ENCODE data around the gene MIB2. TPM values are rescaled to one million over a fixed set of nuclear protein-coding genes. Genes with fewer than 3 reads are reported as not detected.

The MIB2 gene
- total RNA-seq (2022) (31.9 and 32.4 TPM in 2 replicates), Bru-seq, nascent RNA (percentile 40 among the genes with signal in this experiment), BruChase-seq, experiment 1, labeled RNA remaining after a 2-hour chase (percentile 46 among the genes with signal in this experiment), BruChase-seq, experiment 2, labeled RNA remaining after a 6-hour chase (percentile 54 among the genes with signal in this experiment)
- long read RNA-seq, partial matches to known transcripts = 19 of 42 reads
- long read RNA-seq, other reads (novel, unspliced or antisense) = 16 of 42 reads

DNA sequence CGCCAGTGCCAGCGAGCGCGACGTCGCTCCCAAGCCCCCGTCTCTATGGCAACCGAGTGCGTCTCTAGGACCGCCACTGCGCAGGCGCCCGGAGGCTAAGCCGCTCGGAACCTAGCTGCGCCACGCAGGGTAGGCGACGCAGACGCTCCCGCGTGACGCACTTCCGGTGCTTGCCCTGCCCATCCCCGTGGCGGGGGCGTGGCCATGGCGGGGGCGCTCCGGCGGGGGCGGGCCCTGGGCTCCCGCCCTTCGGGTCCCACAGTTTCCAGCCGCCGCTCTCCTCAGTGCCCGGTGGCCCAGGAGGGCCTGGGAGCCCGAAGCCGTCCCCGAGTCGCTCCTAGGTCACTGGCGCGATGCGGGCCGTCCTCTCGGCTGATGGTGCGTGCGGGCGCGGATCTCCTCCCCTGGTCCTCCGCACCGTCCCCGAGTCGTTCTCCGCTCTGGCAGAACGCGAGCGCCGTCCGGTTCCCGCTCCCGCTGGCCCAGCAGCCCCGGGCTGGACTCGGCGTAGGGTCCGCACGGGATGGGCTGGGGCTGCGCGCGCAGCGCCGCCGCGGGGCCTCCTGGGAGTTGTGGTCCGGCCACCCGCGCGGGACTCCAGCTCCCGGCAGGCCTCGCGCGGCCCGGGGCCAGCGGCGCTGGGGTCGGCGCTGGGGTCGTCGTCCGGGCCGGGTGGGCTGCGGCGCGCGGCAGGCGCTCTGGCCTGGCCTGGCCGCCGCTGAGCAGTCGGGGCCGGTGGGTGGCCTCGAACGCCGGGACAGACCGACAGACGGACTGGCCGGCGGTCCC, at the start of gene MIB2:
Gene MIB2 (plus strand): TSS at position 245 of the 789 bp plus-strand sequence. CDS start 7,953 bp downstream, outside the sequence.
- ChIA-PET POLR2A (interaction anchor here (0.5 to 1.1 kb wide), 3 partner anchors 90 to 240 kb away, joined by 4 to 6 read pairs (median 6); partner anchors contain the start of gene AURKAIP1), CTCF (no interaction called here)
- Histone ChIP-seq H3K4me3 (ENCODE audit: low read depth, low read length) (peak within 1 kb of the TSS; percentile 70), H3K27me3 (replicated peaks; ENCODE audit: control insufficient read depth, insufficient read depth, low read length) (no peaks in the 10 kb centered on the region), H3K9me3 (no peaks in the 10 kb centered on the region), H3K36me3 (ENCODE audit: control insufficient read depth, insufficient read depth, low read length) (no peaks in the 10 kb centered on the region), H3K4me1 (0 out of 2 replicates have a peak, but pooled peaks cover 9% of the 10 kb centered on the region)
- TF ChIP-seq, protein P1, sequence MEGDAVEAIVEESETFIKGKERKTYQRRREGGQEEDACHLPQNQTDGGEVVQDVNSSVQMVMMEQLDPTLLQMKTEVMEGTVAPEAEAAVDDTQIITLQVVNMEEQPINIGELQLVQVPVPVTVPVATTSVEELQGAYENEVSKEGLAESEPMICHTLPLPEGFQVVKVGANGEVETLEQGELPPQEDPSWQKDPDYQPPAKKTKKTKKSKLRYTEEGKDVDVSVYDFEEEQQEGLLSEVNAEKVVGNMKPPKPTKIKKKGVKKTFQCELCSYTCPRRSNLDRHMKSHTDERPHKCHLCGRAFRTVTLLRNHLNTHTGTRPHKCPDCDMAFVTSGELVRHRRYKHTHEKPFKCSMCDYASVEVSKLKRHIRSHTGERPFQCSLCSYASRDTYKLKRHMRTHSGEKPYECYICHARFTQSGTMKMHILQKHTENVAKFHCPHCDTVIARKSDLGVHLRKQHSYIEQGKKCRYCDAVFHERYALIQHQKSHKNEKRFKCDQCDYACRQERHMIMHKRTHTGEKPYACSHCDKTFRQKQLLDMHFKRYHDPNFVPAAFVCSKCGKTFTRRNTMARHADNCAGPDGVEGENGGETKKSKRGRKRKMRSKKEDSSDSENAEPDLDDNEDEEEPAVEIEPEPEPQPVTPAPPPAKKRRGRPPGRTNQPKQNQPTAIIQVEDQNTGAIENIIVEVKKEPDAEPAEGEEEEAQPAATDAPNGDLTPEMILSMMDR (IDR thresholded peaks at IDR 0.05; ENCODE audit: insufficient read depth in 1 of 2, low read depth in 1 of 2, low read length in 1 of 2, severe bottlenecking in 1 of 2, unreplicated experiment in 1 of 2) = no peak
- H3K27ac Mint-ChIP-seq (ENCODE audit: unreplicated experiment) = peak within 1 kb of the TSS; percentile 97
- intact Hi-C loops (cut with micrococcal nuclease; ENCODE audit: unreplicated experiment) = no loop called here
- peak within 1 kb of the TSS; percentile 89 for H3K4me3 Mint-ChIP-seq (ENCODE audit: unreplicated experiment)
- DNase-seq = peak; percentile 95 to 97
- no TSS peak for BruUV-seq (replicated peaks)
- H3K36me3 Mint-ChIP-seq (ENCODE audit: insufficient read depth, unreplicated experiment) = peaks cover 28% of the 10 kb centered on the region
- no peaks in the 10 kb centered on the region for H3K9me3 Mint-ChIP-seq (ENCODE audit: unreplicated experiment)
- H3K27me3 Mint-ChIP-seq (ENCODE audit: insufficient read depth, unreplicated experiment) = no peaks in the 10 kb centered on the region
- H3K4me1 Mint-ChIP-seq (ENCODE audit: low read depth, unreplicated experiment) = peaks cover 7% of the 10 kb centered on the region

DNA sequence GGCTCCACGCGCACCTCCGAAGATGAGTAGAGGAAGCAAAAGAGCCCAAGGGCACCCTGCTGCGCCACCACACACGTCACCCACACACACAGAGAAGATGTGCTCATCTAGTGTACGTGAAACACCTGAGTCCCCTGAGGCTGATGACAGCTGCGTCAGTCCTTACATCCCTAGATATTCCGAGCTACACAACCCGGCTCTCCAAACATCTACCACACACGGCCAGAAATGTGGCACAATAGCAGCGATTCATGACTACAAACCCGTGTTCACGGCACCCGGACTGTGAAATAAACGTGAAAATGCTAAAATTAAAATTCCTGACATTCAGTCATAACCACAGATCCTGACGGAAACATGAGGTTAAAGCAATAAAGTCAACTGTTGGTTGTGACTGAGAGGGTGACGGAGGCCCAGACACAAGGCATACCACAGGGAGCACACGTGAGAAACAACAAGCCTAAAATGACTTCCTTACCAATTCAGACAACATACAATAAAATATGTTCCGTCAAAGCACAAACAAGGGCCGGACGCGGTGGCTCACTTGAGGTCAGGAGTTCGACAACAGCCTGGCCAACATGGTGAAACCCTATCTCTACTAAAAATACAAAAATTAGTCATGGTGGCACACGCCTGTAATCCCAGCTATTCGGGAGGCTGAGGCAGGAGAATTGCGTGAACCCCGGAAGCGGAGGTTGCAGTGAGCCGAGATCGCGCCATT, 48.0 kb upstream of the MIB2 start:
- no TSS peak for BruUV-seq (replicated peaks)
- Mint-ChIP-seq H3K4me1 (ENCODE audit: low read depth, unreplicated experiment) (no peaks in the 10 kb centered on the region), H3K27me3 (ENCODE audit: insufficient read depth, unreplicated experiment) (no peaks in the 10 kb centered on the region), H3K27ac (ENCODE audit: unreplicated experiment) (no peak overlapping the region), H3K9me3 (ENCODE audit: unreplicated experiment) (no peaks in the 10 kb centered on the region), H3K4me3 (ENCODE audit: unreplicated experiment) (no peak overlapping the region), H3K36me3 (ENCODE audit: insufficient read depth, unreplicated experiment) (peaks cover 68% of the 10 kb centered on the region)
- intact Hi-C loops (cut with micrococcal nuclease; ENCODE audit: unreplicated experiment) = no loop called here
- Histone ChIP-seq H3K9me3 (no peaks in the 10 kb centered on the region), H3K4me1 (no peaks in the 10 kb centered on the region), H3K4me3 (ENCODE audit: low read depth, low read length) (no peak overlapping the region), H3K27me3 (replicated peaks; ENCODE audit: control insufficient read depth, insufficient read depth, low read length) (no peaks in the 10 kb centered on the region), H3K36me3 (ENCODE audit: control insufficient read depth, insufficient read depth, low read length) (no peaks in the 10 kb centered on the region)
- POLR2A ChIA-PET = interaction anchor here (0.6 kb wide), 1 partner anchor 63 kb away, joined by 4 read pairs; no protein-coding TSS in a partner anchor
- DNase-seq = no peak
- TF ChIP-seq, protein P1 (IDR thresholded peaks at IDR 0.05; ENCODE audit: insufficient read depth in 1 of 2, low read depth in 1 of 2, low read length in 1 of 2, severe bottlenecking in 1 of 2, unreplicated experiment in 1 of 2) = no peak
- CTCF ChIA-PET = no interaction called here

DNA sequence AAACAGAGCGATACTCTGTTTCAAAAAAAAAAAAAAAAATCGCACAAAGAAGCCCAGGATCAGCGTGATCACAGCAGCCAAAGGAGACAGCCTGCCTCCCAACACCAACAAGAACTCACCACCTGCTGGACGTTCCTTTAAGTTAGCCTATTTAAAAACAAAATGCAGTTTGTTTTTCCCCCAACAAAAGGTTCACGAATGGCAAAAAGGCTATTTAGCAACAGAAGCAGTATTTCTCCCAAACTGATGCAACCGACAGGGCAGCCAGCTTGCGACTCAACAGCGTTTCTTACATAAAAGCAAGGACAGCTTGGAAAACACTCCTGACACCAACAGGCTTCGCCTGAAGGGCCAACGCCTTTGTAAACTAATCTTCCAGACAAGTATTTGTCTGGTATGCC, 47.4 kb upstream of the MIB2 start:
- TF ChIP-seq, protein P1 (IDR thresholded peaks at IDR 0.05; ENCODE audit: insufficient read depth in 1 of 2, low read depth in 1 of 2, low read length in 1 of 2, severe bottlenecking in 1 of 2, unreplicated experiment in 1 of 2) = no peak
- H3K4me1 ChIP-seq = no peaks in the 10 kb centered on the region
- Mint-ChIP-seq H3K27me3 (ENCODE audit: insufficient read depth, unreplicated experiment) (no peaks in the 10 kb centered on the region), H3K9me3 (ENCODE audit: unreplicated experiment) (no peaks in the 10 kb centered on the region), H3K4me3 (ENCODE audit: unreplicated experiment) (no peak overlapping the region), H3K4me1 (ENCODE audit: low read depth, unreplicated experiment) (no peaks in the 10 kb centered on the region), H3K27ac (ENCODE audit: unreplicated experiment) (no peak overlapping the region), H3K36me3 (ENCODE audit: insufficient read depth, unreplicated experiment) (peaks cover 64% of the 10 kb centered on the region)
- CTCF ChIA-PET = no interaction called here
- no peaks in the 10 kb centered on the region for H3K36me3 ChIP-seq (ENCODE audit: control insufficient read depth, insufficient read depth, low read length)
- no peak for DNase-seq
- intact Hi-C loops (cut with micrococcal nuclease; ENCODE audit: unreplicated experiment) = no loop called here
- BruUV-seq (replicated peaks) = no TSS peak
- no peak overlapping the region for H3K4me3 ChIP-seq (ENCODE audit: low read depth, low read length)
- no peaks in the 10 kb centered on the region for H3K9me3 ChIP-seq
- POLR2A ChIA-PET = interaction anchor here (0.6 kb wide), 1 partner anchor 64 kb away, joined by 4 read pairs; no protein-coding TSS in a partner anchor
- no peaks in the 10 kb centered on the region for H3K27me3 ChIP-seq (replicated peaks; ENCODE audit: control insufficient read depth, insufficient read depth, low read length)

All from Caco-2 (cell line).